Colon (tissue), 2 donors: ENCODE data around the gene PDZK1.
"Not testable (repeated sequence)": the region's sequence is repeated elsewhere in the genome, so short reads cannot be mapped to it uniquely, and the experiment has no call there.

Source experiments
- FAIRE-seq: peaks from 2 replicates; lab custom pipeline; 2012; peaks lifted over from hg19 to GRCh38; lab: Jason Lieb, UNC
- donor health status: control.
- donor health status: control.

The PDZK1 gene

GRCh38 chr1:145710291-145711027 is 3.3 kb upstream of the PDZK1 start:
- no peak for FAIRE-seq

- no peak for FAIRE-seq
These were observed 895 bp upstream of the PDZK1 start for GRCh38 chr1:145708063-145708462.

- no peak for FAIRE-seq
These were observed 993 bp downstream of the PDZK1 start for GRCh38 chr1:145706086-145706664.

GRCh38 chr1:145705622-145706021 is 1.5 kb downstream of the PDZK1 start:
- FAIRE-seq, result no peak

- no peak for FAIRE-seq
These were observed 4.3 kb downstream of the PDZK1 start for GRCh38 chr1:145702826-145703225.

- no peak for FAIRE-seq
These were observed 5.1 kb downstream of the PDZK1 start for GRCh38 chr1:145702052-145702451.

GRCh38 chr1:145701306-145701862 is 5.8 kb downstream of the PDZK1 start:
- FAIRE-seq, result no peak

- no peak for FAIRE-seq
These were observed 10.6 kb downstream of the PDZK1 start for GRCh38 chr1:145696630-145696960.

GRCh38 chr1:145695821-145696629 is 11.1 kb downstream of the PDZK1 start:
- FAIRE-seq, result no peak

GRCh38 chr1:145692785-145693443 is 14.3 kb downstream of the PDZK1 start:
- FAIRE-seq, result no peak

- FAIRE-seq, result no peak
These were observed 16.3 kb downstream of the PDZK1 start for GRCh38 chr1:145690587-145691558.

GRCh38 chr1:145689922-145690321 is 17.2 kb downstream of the PDZK1 start:
- FAIRE-seq, result no peak

- no peak for FAIRE-seq
These were observed 18.2 kb downstream of the PDZK1 start for GRCh38 chr1:145688924-145689323.

GRCh38 chr1:145688328-145688727 is 18.8 kb downstream of the PDZK1 start:
- no peak for FAIRE-seq

GRCh38 chr1:145686078-145686477 is 21.1 kb downstream of the PDZK1 start:
- not testable (repeated sequence) for FAIRE-seq

GRCh38 chr1:145684858-145685257 is 22.3 kb downstream of the PDZK1 start:
- not testable (repeated sequence) for FAIRE-seq

- not testable (repeated sequence) for FAIRE-seq
These were observed 34.0 kb downstream of the PDZK1 start for GRCh38 chr1:145673217-145673616.

- FAIRE-seq, result not testable (repeated sequence)
These were observed 36.0 kb downstream of the PDZK1 start for GRCh38 chr1:145670995-145671745.

- not testable (repeated sequence) for FAIRE-seq
These were observed 42.2 kb downstream of the PDZK1 start for GRCh38 chr1:145665015-145665414.

- not testable (repeated sequence) for FAIRE-seq
These were observed 44.7 kb downstream of the PDZK1 start for GRCh38 chr1:145662502-145662901.
